ENCODE measurements around the gene SNX33.
"Not testable (repeated sequence)": the region's sequence is repeated elsewhere in the genome, so short reads cannot be mapped to it uniquely, and the experiment has no call there.

SNX33 gene

GRCh38 chr15:75703440-75704262 is 55.9 kb downstream of the SNX33 start:
- not testable (repeated sequence) for DNase-seq

GRCh38 chr15:75704263-75704615 is 56.5 kb downstream of the SNX33 start:
- DNase-seq: no peak

GRCh38 chr15:75704618-75705017 is 56.9 kb downstream of the SNX33 start:
- DNase-seq: no peak

- DNase-seq: not testable (repeated sequence)
Observed at GRCh38 chr15:75705375-75705774, 57.7 kb downstream of the SNX33 start.

GRCh38 chr15:75705854-75706681 is 58.4 kb downstream of the SNX33 start:
- DNase-seq: no peak

GRCh38 chr15:75706682-75706954 is 58.9 kb downstream of the SNX33 start:
- DNase-seq: no peak

- DNase-seq: peak; percentile 23
Observed at GRCh38 chr15:75709458-75709857, 61.7 kb downstream of the SNX33 start.

- DNase-seq: not testable (repeated sequence)
Observed at GRCh38 chr15:75710874-75711273, 63.2 kb downstream of the SNX33 start.

GRCh38 chr15:75711495-75711894 is 63.8 kb downstream of the SNX33 start:
- not testable (repeated sequence) for DNase-seq

Measured in NCI-H1694 (cell line).